Fibroblast of skin of back (primary cell): ENCODE measurements around the gene GNS.
A peak's percentile ranks its signal among the peaks of the same experiment; 100 is the strongest.
"Not testable (repeated sequence)": the region's sequence is repeated elsewhere in the genome, so short reads cannot be mapped to it uniquely, and the experiment has no call there.

ENCODE experiments used
- DNase-seq: peaks from one replicate; pipeline ENCODE4 v3.0.0-alpha.2; 2013

The GNS gene

GRCh38 chr12:64695550-64695949, 63.7 kb downstream of the GNS start:
- no peak for DNase-seq

GRCh38 chr12:64694130-64695040, 64.8 kb downstream of the GNS start:
- DNase-seq: no peak

- no peak for DNase-seq
Measured at GRCh38 chr12:64691795-64692583, 67.2 kb downstream of the GNS start.

GRCh38 chr12:64691227-64691794, 67.9 kb downstream of the GNS start:
- DNase-seq: no peak

- DNase-seq: not testable (repeated sequence)
Measured at GRCh38 chr12:64690236-64690635, 69.0 kb downstream of the GNS start.

- no peak for DNase-seq
Measured at GRCh38 chr12:64688715-64689114, 70.5 kb downstream of the GNS start.

GRCh38 chr12:64688219-64688618, 71.0 kb downstream of the GNS start:
- DNase-seq: no peak

GRCh38 chr12:64687816-64688215, 71.4 kb downstream of the GNS start:
- no peak for DNase-seq

GRCh38 chr12:64685605-64686004, 73.6 kb downstream of the GNS start:
- no peak for DNase-seq

- no peak for DNase-seq
Measured at GRCh38 chr12:64685050-64685449, 74.2 kb downstream of the GNS start.

GRCh38 chr12:64683816-64684543, 75.2 kb downstream of the GNS start:
- no peak for DNase-seq

- DNase-seq: no peak
Measured at GRCh38 chr12:64682572-64683277, 76.5 kb downstream of the GNS start.

- no peak for DNase-seq
Measured at GRCh38 chr12:64681200-64682052, 77.8 kb downstream of the GNS start.

GRCh38 chr12:64680235-64680634, 79.0 kb downstream of the GNS start:
- no peak for DNase-seq

- peak; percentile 92 for DNase-seq
Measured at GRCh38 chr12:64679487-64680001, 79.7 kb downstream of the GNS start.

GRCh38 chr12:64678835-64679234, 80.4 kb downstream of the GNS start:
- DNase-seq: no peak

- DNase-seq: no peak
Measured at GRCh38 chr12:64678248-64678647, 81.0 kb downstream of the GNS start.

- peak; percentile 81 for DNase-seq
Measured at GRCh38 chr12:64675795-64676194, 83.4 kb downstream of the GNS start.

GRCh38 chr12:64674367-64674922, 84.8 kb downstream of the GNS start:
- DNase-seq: no peak

GRCh38 chr12:64673490-64674169, 85.6 kb downstream of the GNS start:
- DNase-seq: peak; percentile 46
